ENCODE data around the gene MIEF2.
"Not testable (repeated sequence)": the region's sequence is repeated elsewhere in the genome, so short reads cannot be mapped to it uniquely, and the experiment has no call there.

The MIEF2 gene

GRCh38 chr17:18260332-18261145, at the start of gene MIEF2:
Gene MIEF2 (plus strand): TSS chr17:18260662. CDS start chr17:18262721, 2,059 bp downstream.
- Mint-ChIP-seq H3K27me3 (no peaks in the 10 kb centered on the region), H3K36me3 (no peaks in the 10 kb centered on the region), H3K27ac (peak within 1 kb of the TSS; percentile 55), H3K4me3 (peak within 1 kb of the TSS; percentile 84), H3K4me1 (peaks cover 36% of the 10 kb centered on the region), H3K9me3 (no peaks in the 10 kb centered on the region)

GRCh38 chr17:18213666-18214270, 46.7 kb upstream of the MIEF2 start:
- Mint-ChIP-seq H3K27ac (no peak overlapping the region), H3K4me1 (no peaks in the 10 kb centered on the region), H3K9me3 (no peaks in the 10 kb centered on the region), H3K36me3 (peaks cover 5% of the 10 kb centered on the region), H3K27me3 (no peaks in the 10 kb centered on the region), H3K4me3 (no peak overlapping the region)

- not testable (repeated sequence) for H3K9me3 Mint-ChIP-seq, H3K4me1 Mint-ChIP-seq, H3K4me3 Mint-ChIP-seq, H3K36me3 Mint-ChIP-seq, H3K27ac Mint-ChIP-seq, H3K27me3 Mint-ChIP-seq
Observed at GRCh38 chr17:18216906-18217305, 43.6 kb upstream of the MIEF2 start.

GRCh38 chr17:18217412-18218015, 42.9 kb upstream of the MIEF2 start:
- no peaks in the 10 kb centered on the region for H3K4me1 Mint-ChIP-seq
- H3K36me3 Mint-ChIP-seq, result no peaks in the 10 kb centered on the region
- H3K9me3 Mint-ChIP-seq, result no peaks in the 10 kb centered on the region
- H3K27ac Mint-ChIP-seq, result peak overlapping the region; percentile 71
- H3K4me3 Mint-ChIP-seq, result no peak overlapping the region
- H3K27me3 Mint-ChIP-seq, result no peaks in the 10 kb centered on the region

- Mint-ChIP-seq H3K27ac (no peak overlapping the region), H3K4me3 (no peak overlapping the region), H3K4me1 (no peaks in the 10 kb centered on the region), H3K9me3 (no peaks in the 10 kb centered on the region), H3K27me3 (no peaks in the 10 kb centered on the region), H3K36me3 (no peaks in the 10 kb centered on the region)
Observed at GRCh38 chr17:18218756-18219415, 41.6 kb upstream of the MIEF2 start.

- Mint-ChIP-seq H3K27ac (no peak overlapping the region), H3K36me3 (no peaks in the 10 kb centered on the region), H3K27me3 (no peaks in the 10 kb centered on the region), H3K4me1 (peaks cover 27% of the 10 kb centered on the region), H3K9me3 (no peaks in the 10 kb centered on the region), H3K4me3 (no peak overlapping the region)
Observed at GRCh38 chr17:18224053-18224386, 36.4 kb upstream of the MIEF2 start.

GRCh38 chr17:18224387-18225120, 35.9 kb upstream of the MIEF2 start:
- Mint-ChIP-seq H3K36me3 (no peaks in the 10 kb centered on the region), H3K4me3 (peak overlapping the region; percentile 81), H3K27me3 (no peaks in the 10 kb centered on the region), H3K9me3 (no peaks in the 10 kb centered on the region), H3K4me1 (peaks cover 29% of the 10 kb centered on the region), H3K27ac (no peak overlapping the region)

- peaks cover 29% of the 10 kb centered on the region for H3K4me1 Mint-ChIP-seq
- no peaks in the 10 kb centered on the region for H3K27me3 Mint-ChIP-seq
- no peaks in the 10 kb centered on the region for H3K9me3 Mint-ChIP-seq
- peak within 1 kb of the TSS; percentile 80 for H3K27ac Mint-ChIP-seq
- no peaks in the 10 kb centered on the region for H3K36me3 Mint-ChIP-seq
- H3K4me3 Mint-ChIP-seq, result peak within 1 kb of the TSS; percentile 94
Observed at GRCh38 chr17:18225121-18225641, 35.3 kb upstream of the MIEF2 start, which contains the start of gene LLGL1. Gene LLGL1 (plus strand): TSS chr17:18225635. CDS start chr17:18225683, 48 bp downstream.

GRCh38 chr17:18225642-18226283, 34.7 kb upstream of the MIEF2 start:
- no peaks in the 10 kb centered on the region for H3K9me3 Mint-ChIP-seq
- H3K36me3 Mint-ChIP-seq, result no peaks in the 10 kb centered on the region
- peak overlapping the region; percentile 94 for H3K4me3 Mint-ChIP-seq
- H3K27ac Mint-ChIP-seq, result peak overlapping the region; percentile 80
- no peaks in the 10 kb centered on the region for H3K27me3 Mint-ChIP-seq
- H3K4me1 Mint-ChIP-seq, result peaks cover 29% of the 10 kb centered on the region

- Mint-ChIP-seq H3K36me3 (no peaks in the 10 kb centered on the region), H3K4me3 (peak overlapping the region; percentile 94), H3K27ac (peak overlapping the region; percentile 80), H3K27me3 (no peaks in the 10 kb centered on the region), H3K4me1 (peaks cover 29% of the 10 kb centered on the region), H3K9me3 (no peaks in the 10 kb centered on the region)
Observed at GRCh38 chr17:18226284-18226945, 34.0 kb upstream of the MIEF2 start.

- Mint-ChIP-seq H3K27ac (no peak overlapping the region), H3K27me3 (no peaks in the 10 kb centered on the region), H3K4me3 (no peak overlapping the region)
Observed at GRCh38 chr17:18227635-18228034, 32.8 kb upstream of the MIEF2 start.

GRCh38 chr17:18228176-18228682, 32.2 kb upstream of the MIEF2 start:
- Mint-ChIP-seq H3K27me3 (no peaks in the 10 kb centered on the region), H3K27ac (no peak overlapping the region), H3K36me3 (no peaks in the 10 kb centered on the region), H3K9me3 (no peaks in the 10 kb centered on the region), H3K4me1 (peaks cover 29% of the 10 kb centered on the region), H3K4me3 (no peak overlapping the region)

More at GRCh38 chr17:18227635-18228034, 32.8 kb upstream of the MIEF2 start:
- Mint-ChIP-seq H3K4me1 (peaks cover 29% of the 10 kb centered on the region), H3K9me3 (no peaks in the 10 kb centered on the region), H3K36me3 (no peaks in the 10 kb centered on the region)

- Mint-ChIP-seq H3K27ac (no peak overlapping the region), H3K27me3 (no peaks in the 10 kb centered on the region), H3K4me1 (peaks cover 29% of the 10 kb centered on the region), H3K4me3 (no peak overlapping the region), H3K9me3 (no peaks in the 10 kb centered on the region), H3K36me3 (no peaks in the 10 kb centered on the region)
Observed at GRCh38 chr17:18229254-18229653, 31.2 kb upstream of the MIEF2 start.

GRCh38 chr17:18229771-18230170, 30.7 kb upstream of the MIEF2 start:
- H3K4me3 Mint-ChIP-seq, result no peak overlapping the region

More at GRCh38 chr17:18229771-18230170, 30.7 kb upstream of the MIEF2 start:
- H3K9me3 Mint-ChIP-seq, result no peaks in the 10 kb centered on the region
- H3K4me1 Mint-ChIP-seq, result peaks cover 29% of the 10 kb centered on the region
- H3K36me3 Mint-ChIP-seq, result no peaks in the 10 kb centered on the region
- no peak overlapping the region for H3K27ac Mint-ChIP-seq
- H3K27me3 Mint-ChIP-seq, result no peaks in the 10 kb centered on the region
